Stimulated activated memory B cell treated with anti-CD40 and anti-IgM and Interleukin-4, amounts not matched to agents 10 μg/mL and 1 μg/mL and 100 μg/mL, for 72 hours (primary cell): ENCODE data around the gene FOXA1.
"Not testable (repeated sequence)": the region's sequence is repeated elsewhere in the genome, so short reads cannot be mapped to it uniquely, and the experiment has no call there.

Experiments
- ATAC-seq: fragments of 150-1000 bp; cut with Tn5 transposase; 2 replicates; pipeline ENCODE4 v1.10.0; 2021
- H3K27ac Mint-ChIP-seq: one replicate; pipeline ENCODE4 v1.8.0; 2022; ENCODE audit warnings: mild to moderate bottlenecking, mixed read lengths
- H3K27me3 Mint-ChIP-seq: one replicate; pipeline ENCODE4 v1.8.0; 2022; ENCODE audit warnings: mixed read lengths
- H3K36me3 Mint-ChIP-seq: one replicate; pipeline ENCODE4 v1.8.0; 2022; ENCODE audit warnings: mixed read lengths
- H3K4me1 Mint-ChIP-seq: one replicate; pipeline ENCODE4 v1.8.0; 2022; ENCODE audit warnings: mixed read lengths
- H3K4me3 Mint-ChIP-seq: one replicate; pipeline ENCODE4 v1.8.0; 2022; ENCODE audit warnings: mild to moderate bottlenecking, moderate library complexity, mixed read lengths
- H3K9me3 Mint-ChIP-seq: one replicate; pipeline ENCODE4 v1.8.0; 2022; ENCODE audit warnings: mixed read lengths

FOXA1 gene

DNA sequence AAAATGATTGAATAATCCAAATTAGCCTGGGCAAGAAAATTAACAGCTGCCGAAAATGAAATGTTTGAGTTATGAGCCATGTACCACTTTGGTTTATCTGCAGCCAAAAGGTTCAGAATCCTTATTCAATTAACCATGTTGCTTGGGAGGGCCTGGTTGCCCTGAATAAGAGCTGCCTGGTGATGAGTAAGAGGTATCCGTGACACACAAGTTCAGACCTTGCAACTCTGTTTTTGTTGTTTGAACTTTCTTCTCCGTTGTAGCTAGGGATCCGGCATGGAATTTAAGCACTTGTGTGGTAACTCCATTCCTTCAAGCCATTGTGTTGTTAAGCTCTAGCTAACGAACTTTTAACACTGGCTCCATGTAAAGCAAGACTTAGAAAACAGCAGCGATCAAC lies 35.7 kb downstream of the FOXA1 start:
- Mint-ChIP-seq H3K9me3 (peaks cover 6% of the 10 kb centered on the region), H3K4me1 (no peaks in the 10 kb centered on the region), H3K4me3 (no peak overlapping the region), H3K36me3 (no peaks in the 10 kb centered on the region), H3K27me3 (no peaks in the 10 kb centered on the region), H3K27ac (no peak overlapping the region)
- no peak for ATAC-seq

DNA sequence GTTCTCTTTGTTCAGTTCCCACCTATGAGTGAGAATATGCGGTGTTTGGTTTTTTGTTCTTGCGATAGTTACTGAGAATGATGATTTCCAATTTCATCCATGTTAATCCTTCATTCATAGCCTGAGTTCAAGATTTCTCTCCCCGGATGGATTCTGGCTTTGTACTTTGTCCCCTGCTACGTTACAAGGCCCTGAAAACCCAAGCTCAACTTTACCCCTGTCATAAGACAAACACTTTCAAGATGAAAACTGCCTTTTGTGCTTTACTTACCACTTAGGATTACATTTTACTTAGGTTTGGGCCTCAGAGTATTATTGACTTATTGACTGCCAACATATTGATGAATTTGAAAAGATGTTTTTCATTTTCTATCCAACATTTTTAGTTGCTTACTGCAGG lies 36.3 kb downstream of the FOXA1 start:
- H3K4me3 Mint-ChIP-seq: no peak overlapping the region
- ATAC-seq: no peak

DNA sequence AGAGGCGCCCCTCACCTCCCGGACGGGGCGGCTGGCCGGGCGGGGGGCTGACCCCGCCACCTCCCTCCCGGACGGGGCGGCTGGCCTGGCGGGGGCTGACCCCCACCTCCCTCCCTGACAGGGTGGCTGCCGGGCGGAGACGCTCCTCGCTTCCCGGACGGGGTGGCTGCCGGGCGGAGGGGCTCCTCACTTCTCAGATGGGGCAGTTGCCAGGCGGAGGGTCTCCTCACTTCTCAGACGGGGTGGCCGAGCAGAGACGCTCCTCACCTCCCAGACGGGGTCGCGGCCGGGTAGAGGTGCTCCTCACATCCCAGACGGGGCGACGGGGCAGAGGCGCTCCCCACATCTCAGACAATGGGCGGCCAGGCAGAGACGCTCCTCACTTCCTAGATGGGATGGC lies 39.5 kb downstream of the FOXA1 start:
- H3K36me3 Mint-ChIP-seq, H3K27ac Mint-ChIP-seq, H3K4me1 Mint-ChIP-seq, ATAC-seq, H3K27me3 Mint-ChIP-seq, H3K4me3 Mint-ChIP-seq: not testable (repeated sequence)
- peaks cover 18% of the 10 kb centered on the region for H3K9me3 Mint-ChIP-seq

More for the DNA sequence above, 36.3 kb downstream of the FOXA1 start:
- Mint-ChIP-seq H3K9me3 (peaks cover 10% of the 10 kb centered on the region), H3K36me3 (no peaks in the 10 kb centered on the region), H3K27ac (no peak overlapping the region), H3K4me1 (no peaks in the 10 kb centered on the region), H3K27me3 (no peaks in the 10 kb centered on the region)

DNA sequence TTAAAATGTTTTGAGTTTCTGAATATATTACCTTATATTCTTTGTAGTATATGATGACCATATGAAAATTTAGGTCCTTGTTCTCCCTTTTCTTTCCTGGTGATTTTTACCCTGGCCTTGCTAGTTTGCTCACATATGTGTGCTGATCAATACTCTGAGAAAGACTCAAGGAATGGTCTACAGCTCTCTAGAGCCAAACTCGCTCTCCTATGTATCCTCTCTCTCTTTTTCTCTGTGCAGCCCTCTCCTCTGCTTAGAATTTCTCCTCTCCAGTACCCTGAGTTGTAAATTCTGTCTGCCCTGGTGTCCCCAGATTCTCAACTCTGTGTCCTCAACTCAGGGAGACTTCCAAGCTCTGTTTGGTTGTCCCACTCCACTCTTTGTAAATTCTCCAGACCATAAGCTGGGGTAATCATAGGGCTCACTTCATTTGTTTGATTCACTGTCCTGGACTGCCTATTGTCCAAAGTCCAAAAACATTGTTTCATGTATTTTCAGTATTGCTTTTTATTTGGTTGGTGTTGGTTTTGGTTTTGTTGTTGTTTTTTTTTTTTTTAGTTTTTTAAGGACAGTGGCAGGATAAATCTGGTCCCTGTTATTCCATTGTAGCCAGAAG lies 41.0 kb downstream of the FOXA1 start:
- Mint-ChIP-seq H3K4me1 (no peaks in the 10 kb centered on the region), H3K36me3 (no peaks in the 10 kb centered on the region), H3K4me3 (no peak overlapping the region), H3K27ac (no peak overlapping the region), H3K9me3 (peaks cover 18% of the 10 kb centered on the region), H3K27me3 (no peaks in the 10 kb centered on the region)
- no peak for ATAC-seq

DNA sequence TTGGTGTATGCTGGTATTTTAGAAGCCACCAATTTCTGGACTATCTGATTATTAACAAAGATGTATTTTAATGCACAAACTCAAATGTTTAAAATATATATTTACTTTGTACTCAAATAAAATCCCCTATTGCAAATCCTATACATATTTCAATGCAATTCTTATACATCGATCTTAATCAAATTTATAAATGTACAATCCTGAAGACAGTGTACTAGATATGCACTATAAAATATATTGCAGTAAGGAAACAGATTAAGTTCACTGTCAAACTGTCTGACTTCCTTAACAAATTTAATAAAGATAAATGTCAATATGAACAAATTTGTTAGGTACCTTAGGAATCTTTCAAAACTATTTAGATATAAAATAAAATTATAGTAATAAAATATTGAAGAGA lies 43.9 kb downstream of the FOXA1 start:
- Mint-ChIP-seq H3K4me1 (no peaks in the 10 kb centered on the region), H3K27me3 (no peaks in the 10 kb centered on the region), H3K4me3 (no peak overlapping the region), H3K9me3 (peaks cover 12% of the 10 kb centered on the region), H3K36me3 (no peaks in the 10 kb centered on the region), H3K27ac (no peak overlapping the region)
- no peak for ATAC-seq

DNA sequence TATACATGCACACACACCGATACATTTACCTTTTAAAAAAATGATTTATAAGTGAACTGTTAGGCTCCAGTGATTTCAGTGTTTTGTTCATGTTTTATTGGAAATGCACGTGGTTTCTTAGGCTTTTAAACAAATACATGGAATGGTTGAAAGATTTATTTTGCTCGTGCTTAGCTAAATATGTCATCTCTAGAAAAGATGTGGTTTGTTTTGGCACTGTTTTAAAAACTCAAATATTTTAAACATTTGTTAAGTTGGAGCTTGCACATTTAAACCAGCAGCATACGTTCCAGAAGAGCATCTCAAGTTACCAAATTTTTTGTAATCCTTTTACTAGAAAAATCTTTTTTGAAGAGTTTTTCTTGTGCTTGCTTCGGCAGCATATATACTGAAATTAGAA lies 44.5 kb downstream of the FOXA1 start:
- ATAC-seq: no peak
- H3K27me3 Mint-ChIP-seq: no peaks in the 10 kb centered on the region
- no peaks in the 10 kb centered on the region for H3K4me1 Mint-ChIP-seq
- no peaks in the 10 kb centered on the region for H3K36me3 Mint-ChIP-seq
- H3K27ac Mint-ChIP-seq: no peak overlapping the region
- H3K4me3 Mint-ChIP-seq: no peak overlapping the region
- H3K9me3 Mint-ChIP-seq: peaks cover 12% of the 10 kb centered on the region

DNA sequence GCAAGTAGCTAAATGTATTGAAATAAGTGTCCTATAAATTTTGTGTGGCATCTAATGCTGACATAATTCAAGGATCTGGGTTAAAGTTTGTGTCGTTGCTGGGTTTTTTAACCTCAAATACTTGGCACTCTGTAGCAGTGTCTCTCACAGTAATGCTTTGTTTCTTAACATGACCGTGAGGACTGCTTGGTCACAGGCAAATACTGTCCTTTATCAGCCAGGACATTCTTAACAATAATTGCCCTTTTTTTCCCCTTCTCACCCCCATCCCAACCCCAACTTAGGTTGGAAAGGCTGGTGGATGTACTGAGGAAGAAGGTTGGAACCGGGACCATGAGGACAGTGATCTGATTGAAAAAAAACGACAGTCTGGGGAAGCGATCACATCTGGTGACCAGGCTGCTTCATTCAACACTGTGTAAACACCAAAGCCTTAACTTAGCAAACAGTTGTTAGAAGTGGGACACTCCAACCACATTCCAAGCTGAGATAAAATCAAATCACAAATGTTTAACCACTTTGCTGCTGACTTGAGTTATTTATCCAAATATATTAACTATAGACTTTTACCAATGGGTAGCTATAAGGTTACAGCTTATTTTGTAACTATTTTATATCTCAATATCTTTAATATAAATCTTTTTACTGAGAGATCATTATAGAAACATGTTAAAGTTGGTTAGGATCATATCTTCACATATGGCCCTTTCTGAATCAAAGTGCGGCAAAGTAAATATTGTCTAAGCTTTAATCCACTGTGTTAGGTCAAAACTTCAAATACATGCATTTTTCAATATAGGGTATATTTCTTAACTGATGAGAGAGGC lies 48.2 kb downstream of the FOXA1 start:
- Mint-ChIP-seq H3K36me3 (no peaks in the 10 kb centered on the region), H3K27me3 (no peaks in the 10 kb centered on the region), H3K4me1 (no peaks in the 10 kb centered on the region), H3K4me3 (no peak overlapping the region), H3K27ac (no peak overlapping the region), H3K9me3 (no peaks in the 10 kb centered on the region)
- no peak for ATAC-seq

DNA sequence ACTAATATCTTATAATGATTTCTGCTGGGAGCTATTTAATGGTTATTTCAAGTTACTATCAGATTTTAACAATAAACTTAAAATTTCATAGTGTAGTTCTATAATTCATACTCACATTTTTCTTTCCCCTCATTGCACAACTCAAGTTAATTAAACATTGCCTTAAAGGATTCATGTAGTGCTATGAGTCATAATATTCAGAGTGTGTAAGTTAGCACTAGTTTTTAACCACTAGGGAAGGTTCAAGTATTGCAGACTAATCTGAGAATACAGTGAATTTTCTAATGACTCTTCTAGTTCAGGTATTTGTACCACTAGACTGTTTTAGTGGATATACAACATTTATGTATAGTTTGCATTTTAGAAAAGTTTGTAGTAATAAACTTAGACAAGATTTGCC lies 49.9 kb downstream of the FOXA1 start:
- Mint-ChIP-seq H3K27ac (no peak overlapping the region), H3K9me3 (no peaks in the 10 kb centered on the region), H3K4me1 (no peaks in the 10 kb centered on the region), H3K27me3 (no peaks in the 10 kb centered on the region), H3K36me3 (no peaks in the 10 kb centered on the region), H3K4me3 (no peak overlapping the region)
- ATAC-seq: no peak

DNA sequence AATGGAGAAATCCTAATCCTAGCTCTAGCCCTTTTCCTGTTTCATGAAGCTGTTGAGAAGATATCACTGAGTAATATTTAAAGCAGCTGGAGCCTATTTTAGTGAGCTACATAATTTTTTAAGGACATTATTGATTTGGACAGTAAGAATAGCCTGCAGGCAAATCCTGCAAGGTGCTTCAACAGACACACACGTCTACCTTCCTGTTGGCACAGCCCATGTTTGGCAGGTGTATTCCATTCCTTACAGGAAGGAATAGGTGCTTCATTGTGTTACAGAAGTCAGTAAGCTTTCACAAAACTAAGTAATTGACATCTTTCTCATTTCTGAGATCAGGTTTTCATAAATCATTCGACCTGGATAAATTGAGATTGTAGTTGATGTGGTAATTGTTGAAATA lies 50.6 kb downstream of the FOXA1 start:
- Mint-ChIP-seq H3K4me3 (no peak overlapping the region), H3K36me3 (no peaks in the 10 kb centered on the region), H3K27me3 (no peaks in the 10 kb centered on the region), H3K27ac (no peak overlapping the region), H3K4me1 (no peaks in the 10 kb centered on the region), H3K9me3 (no peaks in the 10 kb centered on the region)
- no peak for ATAC-seq

DNA sequence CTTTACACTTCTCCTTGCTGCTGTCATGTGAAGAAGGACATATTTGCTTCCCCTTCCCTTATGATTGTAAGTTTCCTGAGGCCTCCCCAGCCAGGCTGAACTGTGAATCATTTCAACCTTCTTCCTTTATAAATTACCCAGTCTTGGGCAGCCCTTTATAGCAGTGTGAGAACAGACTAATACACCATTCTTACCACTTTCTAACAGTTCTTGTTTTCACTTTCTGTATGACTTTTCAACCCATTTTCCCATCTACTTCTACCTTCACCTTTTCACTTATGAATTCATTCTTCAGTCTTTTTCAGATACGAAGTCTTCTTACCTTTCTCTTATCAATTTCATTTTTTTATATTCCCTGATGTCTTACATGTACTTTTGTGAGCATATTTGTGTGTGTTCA lies 55.1 kb downstream of the FOXA1 start:
- no peak for ATAC-seq
- Mint-ChIP-seq H3K27me3 (no peaks in the 10 kb centered on the region), H3K27ac (no peak overlapping the region), H3K9me3 (no peaks in the 10 kb centered on the region), H3K4me3 (no peak overlapping the region), H3K36me3 (no peaks in the 10 kb centered on the region), H3K4me1 (no peaks in the 10 kb centered on the region)
